Measurements from ENCODE around the gene LARGE1.

LARGE1 gene

DNA sequence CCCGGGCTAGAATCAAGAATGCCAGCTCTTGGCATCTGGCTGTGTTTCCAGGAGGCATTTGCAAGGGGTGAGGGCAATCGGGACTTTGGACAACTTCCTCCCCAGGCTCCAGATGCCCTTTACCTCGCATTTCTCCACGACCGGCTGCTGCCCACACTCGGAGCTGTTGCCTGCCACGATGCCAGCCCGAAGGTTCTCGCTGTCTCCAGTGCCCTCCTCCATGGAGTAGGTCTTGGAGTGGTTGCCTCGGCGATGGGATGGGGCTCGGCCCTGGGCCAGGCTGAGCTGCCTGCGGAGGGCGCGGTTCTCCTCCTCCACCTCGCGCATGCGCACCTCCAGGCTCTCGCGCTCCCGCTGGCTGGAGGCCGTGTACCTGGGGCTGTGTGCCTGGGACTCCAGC lies 270.0 kb downstream of the LARGE1 start:
- DNase-seq: no peak

DNA sequence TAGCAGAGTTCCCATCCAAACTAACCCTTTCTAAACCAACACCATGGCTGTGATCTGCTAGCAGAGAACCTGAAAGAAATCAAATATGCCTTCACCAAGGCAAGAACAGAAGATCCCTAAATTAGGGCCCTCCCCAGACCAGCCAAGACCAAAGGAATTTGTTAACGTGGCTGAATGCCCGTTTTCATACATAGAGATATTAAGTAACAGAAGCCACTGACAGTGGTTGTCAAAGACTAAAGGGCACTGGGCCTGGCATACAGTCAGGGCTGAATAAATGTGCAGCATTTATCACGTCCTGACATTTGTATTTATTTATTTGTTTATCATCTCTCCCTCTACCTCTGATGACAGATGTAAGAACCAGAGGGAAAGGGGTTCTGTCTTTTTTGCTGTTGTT lies 271.8 kb downstream of the LARGE1 start:
- no peak for DNase-seq

DNA sequence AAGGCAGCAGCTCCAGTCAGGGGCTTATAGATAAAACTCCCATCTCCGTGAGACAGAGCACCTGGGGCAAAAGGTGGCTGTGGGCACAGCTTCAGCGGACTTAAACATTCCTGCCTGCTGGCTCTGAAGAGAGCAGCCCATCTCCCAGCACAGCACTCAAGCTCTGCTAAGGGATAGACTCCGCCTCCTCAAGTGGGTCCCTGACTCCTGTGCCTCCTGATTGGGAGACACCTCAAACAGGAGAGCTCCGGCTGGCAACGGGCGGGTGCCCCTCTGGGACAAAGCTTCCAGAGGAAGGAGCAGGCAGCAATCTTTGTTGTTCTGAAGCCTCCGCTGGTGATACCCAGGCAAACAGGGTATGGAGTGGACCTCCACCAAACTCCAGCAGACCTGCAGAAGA lies 279.4 kb downstream of the LARGE1 start:
- no peak for DNase-seq

DNA sequence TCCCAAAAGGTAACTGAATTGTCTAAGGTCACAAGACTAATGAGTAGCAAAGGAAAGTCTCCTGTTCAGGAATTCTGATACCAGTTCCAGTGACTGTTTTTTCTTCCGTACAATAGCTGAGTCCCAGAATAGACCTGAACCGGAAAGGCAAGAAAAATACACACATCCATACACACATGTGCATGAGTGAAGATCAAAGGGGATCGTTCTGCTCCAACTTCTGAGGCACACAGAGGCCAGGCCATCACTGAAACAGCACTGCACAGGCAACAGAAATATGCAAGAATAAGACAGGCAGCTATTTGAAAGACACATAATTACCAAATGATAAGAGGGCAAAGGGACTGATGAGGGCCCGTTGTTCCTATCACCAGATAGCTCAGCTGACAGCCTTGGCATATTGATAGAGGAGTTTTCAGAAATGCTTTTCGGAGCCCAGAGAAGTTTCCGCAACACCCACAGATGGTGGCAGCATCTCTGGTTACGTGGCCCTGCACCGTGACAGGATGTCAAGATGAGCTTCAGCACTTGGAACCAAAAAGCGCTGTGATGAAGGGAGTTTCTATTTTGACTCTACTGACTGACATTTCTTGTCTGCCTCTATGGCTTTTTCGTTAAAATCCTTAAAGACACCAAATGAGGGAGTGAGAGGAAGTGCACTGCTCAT lies 280.6 kb downstream of the LARGE1 start:
- no peak for DNase-seq

DNA sequence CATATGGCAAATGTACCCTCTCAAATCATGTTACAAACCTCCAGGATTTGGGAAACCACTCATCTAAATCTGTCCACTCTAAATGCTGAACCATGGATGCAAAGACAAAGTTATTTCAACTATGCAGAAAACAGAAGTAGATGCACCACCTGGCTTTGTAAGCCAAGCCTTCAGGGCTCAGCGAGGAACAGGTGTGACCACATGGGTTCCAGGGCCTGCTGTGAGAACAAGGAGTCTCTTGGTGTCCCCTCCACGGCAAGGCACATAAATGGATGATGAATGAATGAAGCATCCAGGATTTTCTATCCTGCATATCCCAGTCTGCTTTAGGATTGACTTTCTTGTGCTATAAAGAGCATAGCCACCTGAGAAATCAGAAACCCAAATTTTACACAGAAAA lies 284.5 kb downstream of the LARGE1 start:
- DNase-seq: no peak

DNA sequence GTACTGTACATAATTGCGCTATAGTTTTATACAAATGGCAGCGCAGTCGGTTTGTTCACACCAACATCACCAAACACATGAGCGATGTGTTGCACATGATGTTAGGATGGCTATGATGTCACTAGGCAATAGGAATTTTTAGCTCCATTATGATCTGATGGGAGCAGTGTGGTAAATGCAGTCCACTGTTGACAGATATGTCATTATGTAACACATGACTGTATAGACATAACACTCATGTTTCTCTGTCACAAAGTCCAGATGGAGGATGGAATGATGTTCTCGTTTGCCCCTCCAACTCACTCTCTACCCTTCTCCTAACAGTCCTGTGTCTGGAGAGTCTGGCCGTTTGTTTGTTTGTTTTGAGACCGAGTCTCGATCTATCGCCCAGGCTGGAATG lies 288.5 kb downstream of the LARGE1 start:
- no peak for DNase-seq

DNA sequence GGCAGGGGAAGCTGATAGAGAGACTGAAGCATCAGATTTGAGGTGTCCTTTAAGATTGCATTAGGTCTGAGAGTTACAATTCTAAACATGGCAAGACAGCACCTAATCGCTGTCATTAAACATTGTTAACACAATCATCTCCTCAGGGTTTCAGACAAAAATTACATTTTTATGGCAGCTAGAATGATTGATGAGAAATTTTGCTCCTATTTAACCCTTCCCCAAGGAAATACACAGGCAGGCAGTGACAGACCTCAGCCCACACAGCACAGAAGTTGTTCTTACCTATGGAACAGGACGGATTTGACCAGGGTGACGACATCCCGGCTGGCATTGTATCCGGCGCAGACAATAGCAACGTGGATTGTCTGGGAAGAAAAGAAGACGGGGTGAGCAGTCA lies 294.3 kb downstream of the LARGE1 start:
- DNase-seq: no peak

DNA sequence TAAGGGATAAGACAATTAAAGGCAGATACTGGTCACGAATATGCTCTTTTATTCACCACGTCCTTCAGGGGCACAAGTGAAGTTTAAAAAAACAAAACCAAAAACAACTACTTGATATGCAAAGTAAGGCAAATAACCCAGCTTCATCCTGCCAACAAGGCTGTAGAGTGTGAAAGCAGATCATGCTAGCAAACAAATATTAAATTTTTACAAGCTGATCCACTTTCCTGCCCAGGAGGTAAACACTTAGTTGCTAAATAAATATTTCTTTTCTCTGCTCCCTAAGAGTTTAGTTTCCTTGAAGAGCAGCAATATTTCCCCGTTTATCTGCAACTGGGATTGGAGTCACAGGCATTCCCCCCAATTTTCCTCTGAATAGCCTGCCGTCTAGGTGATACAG lies 300.2 kb downstream of the LARGE1 start:
- no peak for DNase-seq

DNA sequence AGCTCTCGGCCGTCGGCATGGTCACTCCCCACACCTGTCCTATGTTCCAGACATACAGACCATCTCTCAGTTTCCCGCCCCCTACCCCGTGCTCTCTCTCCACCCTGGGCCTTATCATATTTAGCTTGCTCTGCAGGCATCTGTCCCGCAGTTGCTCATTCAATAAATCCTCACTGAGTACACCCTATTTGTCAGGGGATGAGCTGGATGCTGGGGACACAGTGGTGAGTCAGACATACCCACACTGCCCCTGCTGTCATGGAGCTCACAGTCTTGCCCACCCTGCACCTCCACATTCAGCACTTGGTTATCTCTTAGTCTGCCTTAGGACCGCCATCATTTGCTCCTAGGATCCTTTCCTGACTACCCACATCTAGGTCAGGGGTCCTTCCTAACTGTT lies 313.8 kb downstream of the LARGE1 start:
- no peak for DNase-seq

DNA sequence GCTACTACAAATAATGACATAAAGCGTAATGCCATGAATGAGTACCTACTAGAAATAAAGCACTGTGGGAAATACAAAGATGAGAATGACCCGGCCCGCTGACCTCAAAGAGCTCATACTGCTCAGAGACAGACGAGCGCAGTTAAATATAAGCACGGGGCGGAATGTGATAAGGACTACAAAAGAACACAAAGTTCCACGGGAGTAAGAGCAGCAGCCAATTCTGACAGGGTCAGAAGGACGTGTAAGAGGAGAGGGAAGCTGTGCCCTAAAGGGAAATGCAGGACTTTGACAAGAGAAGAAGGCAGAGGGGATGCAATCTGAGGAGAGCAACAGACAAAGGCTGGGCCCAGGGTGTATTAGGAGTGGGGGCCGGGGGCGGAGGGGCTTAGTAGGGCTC lies 314.6 kb downstream of the LARGE1 start:
- no peak for DNase-seq

DNA sequence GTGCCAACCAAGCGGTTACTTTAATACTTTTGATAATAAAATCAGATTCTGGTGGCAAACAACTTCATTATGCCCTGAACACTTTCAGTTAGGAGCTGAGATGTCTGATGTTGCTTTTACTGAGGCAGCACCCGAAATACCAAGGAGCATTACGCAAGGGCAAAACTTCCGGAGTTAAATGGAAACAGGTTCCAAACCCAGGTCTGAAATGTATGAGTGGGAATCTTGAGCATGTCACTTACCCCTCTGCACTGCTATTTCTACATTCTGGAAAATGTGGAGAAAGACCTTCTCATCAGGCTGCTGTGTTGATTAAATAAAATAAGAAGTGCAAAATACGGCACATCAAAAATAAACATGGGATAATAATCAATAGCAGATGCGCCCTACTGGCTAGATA lies 315.1 kb downstream of the LARGE1 start:
- no peak for DNase-seq

DNA sequence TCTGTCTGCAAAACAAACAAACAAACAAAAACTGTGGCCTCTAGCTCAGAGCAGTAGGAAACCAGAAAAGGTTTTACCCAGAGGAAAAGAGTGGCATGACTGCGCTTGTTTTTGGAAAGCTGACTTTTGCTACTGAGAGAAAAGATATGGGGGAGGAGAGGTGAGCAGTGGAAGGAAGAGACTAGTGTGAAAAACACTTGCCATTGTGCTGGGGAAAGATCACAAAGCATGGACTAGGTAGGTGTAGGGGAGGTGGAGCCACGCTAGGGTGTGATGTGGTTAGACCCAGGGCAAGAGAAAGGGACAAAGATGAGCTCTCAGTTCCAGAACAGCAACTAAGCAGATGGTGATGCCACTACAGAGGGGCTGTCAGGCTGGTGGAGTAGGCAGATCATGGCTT lies 319.2 kb downstream of the LARGE1 start:
- no peak for DNase-seq

DNA sequence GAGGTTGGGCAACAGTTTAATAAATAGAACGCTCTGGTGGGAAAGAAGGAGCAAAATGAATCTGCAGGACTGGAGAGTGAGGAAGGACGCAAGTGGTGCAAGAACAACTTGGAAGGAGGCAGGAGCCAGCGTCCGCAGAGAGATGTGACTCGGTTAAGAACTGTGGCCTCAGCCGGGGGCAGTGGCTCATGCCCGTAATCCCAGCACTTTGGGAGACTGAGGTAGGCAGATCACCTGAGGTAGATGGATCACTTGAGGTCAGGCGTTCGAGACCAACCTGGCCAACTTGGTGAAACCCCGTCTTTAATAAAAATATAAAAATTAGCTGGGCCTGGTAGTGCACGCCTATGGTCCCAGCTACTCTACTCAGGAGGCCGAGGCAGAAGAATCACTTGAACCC lies 319.7 kb downstream of the LARGE1 start:
- DNase-seq: no peak

DNA sequence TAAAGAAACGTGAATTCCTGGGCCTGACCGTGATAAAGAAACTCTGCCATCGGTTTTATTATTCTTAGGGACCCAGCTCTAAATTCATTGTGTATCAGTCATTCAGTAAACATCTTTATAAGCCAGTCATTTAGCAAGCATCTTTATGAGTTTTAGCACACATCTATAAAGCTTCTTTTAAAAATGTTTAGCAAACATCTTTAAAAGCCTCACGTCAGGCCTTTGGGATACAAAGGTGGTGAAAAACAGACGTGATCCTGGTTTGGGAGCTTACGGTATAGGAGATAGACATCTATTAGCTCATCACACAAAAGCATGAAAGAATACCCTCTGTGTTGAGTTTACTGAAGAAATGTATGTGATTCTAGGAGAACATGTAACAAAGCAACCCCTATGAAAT lies 320.2 kb downstream of the LARGE1 start:
- DNase-seq: no peak

DNA sequence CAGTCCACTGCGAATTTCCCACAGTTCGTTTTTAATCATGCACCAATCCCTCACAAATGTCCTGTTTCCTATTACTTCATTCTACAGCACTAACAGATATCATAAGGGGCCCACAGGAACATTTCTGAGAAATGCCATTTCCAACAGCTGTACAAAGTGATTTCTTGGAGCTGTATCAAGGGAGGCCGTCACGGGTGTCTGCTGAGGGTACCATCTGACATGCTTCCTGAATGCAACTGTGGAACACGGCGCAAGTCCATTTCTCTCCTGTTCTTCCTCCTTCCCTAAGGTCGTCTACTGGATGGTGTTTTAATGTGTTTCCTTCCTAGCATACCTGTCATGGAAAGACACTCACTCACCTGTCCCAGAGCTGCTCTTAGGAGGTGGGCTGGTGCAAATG lies 320.7 kb downstream of the LARGE1 start:
- no peak for DNase-seq

DNA sequence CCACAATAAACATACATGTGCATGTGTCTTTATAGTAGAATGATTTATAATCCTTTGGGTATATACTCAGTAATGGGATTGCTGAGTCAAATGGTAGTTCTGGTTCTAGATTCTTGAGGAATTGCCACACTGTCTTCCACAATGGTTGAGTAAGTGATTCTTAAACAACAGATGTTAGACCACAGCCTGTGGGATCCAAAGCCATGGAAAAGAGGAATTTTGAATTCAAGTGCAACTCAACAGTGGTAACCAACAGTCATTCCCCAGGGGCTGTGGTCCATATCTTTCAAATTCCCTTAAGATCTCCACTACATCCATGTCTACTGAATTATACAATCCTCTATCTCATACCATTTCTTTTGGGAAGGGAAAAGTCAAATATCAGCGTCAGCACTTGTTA lies 321.5 kb downstream of the LARGE1 start:
- DNase-seq: no peak

DNA sequence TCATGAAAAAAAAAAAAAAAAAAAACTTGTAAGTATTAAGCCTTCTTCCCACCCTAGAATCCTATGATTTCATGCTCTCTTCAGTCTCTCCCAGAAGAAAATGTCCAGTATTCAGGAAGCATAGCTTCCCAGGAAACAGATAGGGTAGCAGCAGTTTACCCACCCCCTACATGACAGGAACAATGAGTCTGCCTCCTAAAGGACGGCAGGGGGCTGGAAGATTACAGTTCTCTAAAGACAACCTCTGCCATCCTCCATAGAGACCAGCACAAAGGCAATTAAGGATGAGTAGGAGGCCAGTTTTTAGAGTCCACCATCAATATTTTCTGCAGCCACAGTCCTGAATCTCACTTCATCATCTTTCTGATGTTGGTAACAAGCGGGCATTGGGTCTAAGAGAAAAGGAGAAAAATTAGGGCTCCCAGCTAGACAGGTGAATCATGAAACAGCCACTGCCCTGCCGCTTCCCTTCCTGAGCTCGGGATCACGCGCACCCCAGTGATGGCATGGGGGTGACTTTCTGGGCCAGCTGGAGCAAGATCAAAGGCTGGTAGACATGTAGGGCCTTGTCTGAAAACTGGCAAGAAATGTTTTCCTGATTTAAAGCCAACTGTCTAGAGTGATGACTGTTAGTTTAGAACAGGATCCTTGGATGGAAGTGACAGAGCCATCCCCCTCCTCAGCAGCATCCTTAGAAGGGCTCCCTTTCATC lies 322.8 kb downstream of the LARGE1 start:
- DNase-seq: no peak

DNA sequence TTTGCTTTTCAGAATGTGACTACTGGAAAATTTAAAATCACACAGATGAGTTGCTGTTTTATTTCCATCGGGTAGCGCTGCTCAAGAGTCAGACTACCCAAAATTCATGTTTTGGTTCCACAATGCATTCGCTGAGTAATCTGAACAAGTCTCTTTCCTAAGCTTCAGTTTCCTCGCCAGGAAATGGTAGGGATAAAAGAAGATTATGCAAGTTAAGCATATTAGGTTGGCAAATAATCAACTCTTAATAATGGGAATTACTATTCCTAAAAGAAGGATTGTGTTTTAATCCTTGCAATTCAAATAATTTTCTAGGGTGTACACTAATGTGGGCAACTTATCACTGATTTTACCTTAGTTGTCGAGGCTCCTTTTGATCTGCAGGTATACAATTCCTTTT lies 326.5 kb downstream of the LARGE1 start:
- no peak for DNase-seq

DNA sequence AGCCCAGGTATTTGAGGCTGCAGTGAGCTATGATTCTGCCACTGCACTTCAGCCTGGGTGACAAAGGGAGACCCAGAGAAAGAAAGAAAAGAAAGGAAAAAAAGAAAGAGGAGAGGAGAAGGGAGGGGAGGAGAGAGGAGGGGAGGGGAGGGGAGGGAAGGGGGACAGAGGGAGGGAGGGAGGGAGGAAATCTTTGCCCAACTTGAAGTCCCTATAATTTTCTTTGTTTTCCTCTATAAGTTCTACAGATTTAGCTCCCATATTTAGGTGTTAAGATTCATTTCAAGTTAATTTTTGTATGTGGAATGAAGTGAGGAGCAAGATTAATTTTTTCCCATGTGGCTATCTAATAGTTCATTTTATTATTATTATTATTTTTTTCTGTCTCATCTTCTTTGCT lies 328.3 kb downstream of the LARGE1 start:
- no peak for DNase-seq

DNA sequence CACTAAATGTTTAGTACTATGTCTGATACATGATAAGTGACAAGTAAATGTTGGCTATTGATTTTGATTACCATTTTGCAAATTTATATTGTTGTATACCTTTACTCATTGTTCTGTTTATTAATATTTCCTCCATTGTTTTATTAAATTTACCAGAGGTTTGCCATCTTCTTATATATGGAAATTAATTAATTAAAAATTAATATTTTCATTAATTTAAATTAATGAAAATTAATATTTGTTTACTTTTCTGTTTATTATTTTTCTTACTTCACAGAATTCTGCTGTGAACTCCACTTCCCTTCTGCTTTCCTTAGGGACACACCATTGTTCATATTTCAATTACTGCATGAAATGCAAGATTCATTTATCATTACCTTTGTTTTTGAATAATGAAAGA lies 331.0 kb downstream of the LARGE1 start:
- DNase-seq: no peak

DNA sequence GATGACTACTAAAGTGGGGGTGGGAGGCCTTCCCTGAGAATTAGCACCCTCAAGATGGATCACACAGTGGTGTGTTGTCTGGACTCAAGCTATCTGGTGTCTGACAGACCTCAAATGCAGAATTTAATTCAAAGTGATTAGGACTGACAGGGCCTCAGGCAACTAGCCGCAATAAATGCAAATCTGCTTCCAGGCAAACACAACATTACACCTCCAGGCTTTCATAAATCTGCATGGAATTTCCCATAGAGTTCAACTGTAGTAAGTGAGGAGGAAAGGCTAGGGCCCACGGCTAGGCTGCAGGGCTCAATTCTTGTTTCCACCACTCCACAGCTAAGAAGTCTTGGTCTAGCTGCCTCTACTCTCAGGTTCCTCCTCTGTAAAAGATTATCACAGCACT lies 331.4 kb downstream of the LARGE1 start:
- DNase-seq: no peak

DNA sequence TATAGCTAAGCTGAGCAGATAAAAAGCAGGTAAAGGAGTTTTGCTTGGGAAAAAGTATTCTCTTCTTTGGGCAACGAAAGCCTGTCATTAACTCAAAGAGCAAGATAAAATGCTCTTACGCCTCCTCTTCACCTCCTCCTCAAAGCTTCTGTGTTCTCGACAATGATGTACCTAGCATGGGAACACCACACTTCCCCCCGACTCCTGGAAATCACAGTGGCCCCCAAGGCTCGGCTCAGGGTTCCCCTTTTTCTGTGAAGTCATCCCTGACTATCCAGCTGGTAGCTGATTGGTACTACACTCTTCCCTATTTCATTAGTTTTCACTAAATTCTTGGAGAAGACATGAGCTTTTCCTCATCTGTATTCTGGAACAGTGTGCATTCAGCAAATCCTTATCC lies 336.1 kb downstream of the LARGE1 start:
- DNase-seq: no peak

DNA sequence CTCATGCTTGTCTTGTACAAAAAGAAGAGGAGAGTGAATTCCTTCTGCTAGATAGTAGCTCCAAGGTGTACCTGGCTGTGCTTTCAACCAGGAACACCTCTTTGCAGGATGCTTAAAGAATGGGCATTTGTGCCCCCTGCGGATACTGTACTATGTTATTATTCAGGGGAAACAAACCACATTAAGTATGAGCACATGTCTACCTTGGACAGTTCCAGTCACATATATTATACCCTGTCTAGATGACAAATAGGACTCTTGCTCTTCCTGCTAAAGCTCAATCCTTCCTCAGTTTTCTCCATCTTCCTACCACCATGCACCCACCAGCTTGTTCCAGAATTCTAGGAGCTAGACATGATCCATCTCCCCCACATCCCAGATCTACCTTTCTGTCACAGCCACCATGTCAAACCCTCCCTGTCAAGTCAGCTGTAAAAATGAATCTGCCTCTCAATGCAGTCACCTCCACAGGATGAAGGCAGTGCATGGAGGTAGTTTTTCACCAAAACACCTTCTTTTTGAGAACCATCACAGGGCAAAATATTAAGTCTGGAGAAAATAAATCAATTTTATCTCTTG lies 337.4 kb downstream of the LARGE1 start:
- DNase-seq: no peak

DNA sequence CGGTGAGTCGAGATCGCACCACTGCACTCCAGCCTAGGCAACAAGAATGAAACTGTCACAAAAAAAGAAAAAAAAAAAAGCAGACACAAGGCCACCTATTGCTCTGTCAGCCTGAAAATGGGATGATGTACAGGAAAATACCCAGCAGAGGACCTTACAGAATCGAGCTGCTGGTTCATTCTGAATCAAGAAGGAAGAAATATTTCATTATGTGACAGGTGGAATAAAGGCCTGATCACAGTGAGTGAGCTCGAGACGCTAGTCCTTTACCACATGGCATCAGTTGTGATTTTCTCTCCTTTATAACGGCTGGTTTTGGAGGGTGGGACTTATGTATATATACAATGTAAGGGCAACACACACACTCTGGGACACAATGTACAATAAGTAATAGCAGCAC lies 340.0 kb downstream of the LARGE1 start:
- DNase-seq: no peak

Measured in CD4-positive, alpha-beta T cell treated with Interleukin-4 for 4 hours (primary cell).